Measurements from ENCODE around the gene CORT. TPM values are rescaled to one million over a fixed set of nuclear protein-coding genes. Genes with fewer than 3 reads are reported as not detected.

Gene CORT
- total RNA-seq, 1 experiment from 2014 or later, result 0.66 TPM

DNA sequence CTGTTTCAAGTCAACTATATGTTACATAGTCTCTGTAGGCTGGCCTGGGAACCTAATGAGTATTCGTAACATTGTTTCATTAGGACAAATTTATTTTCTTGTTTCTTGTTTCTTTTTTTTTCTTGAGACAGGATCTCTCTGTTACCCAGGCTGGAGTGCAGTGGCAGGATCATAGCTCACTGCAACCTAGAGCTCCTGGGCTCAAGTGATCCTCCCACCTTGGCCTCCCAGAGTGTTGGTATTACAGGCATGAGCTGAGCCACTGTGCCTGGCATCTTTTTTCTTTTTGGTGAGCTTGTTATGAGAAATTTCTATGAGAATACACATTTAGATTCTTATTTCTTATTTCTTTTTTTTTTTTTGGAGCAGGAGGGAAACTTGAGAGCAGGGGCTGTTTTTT lies 12.8 kb upstream of the CORT start (continued):
- TF ChIP-seq, protein P1, sequence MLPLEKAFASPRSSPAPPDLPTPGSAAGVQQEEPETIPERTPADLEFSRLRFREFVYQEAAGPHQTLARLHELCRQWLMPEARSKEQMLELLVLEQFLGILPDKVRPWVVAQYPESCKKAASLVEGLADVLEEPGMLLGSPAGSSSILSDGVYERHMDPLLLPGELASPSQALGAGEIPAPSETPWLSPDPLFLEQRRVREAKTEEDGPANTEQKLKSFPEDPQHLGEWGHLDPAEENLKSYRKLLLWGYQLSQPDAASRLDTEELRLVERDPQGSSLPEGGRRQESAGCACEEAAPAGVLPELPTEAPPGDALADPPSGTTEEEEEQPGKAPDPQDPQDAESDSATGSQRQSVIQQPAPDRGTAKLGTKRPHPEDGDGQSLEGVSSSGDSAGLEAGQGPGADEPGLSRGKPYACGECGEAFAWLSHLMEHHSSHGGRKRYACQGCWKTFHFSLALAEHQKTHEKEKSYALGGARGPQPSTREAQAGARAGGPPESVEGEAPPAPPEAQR (CRISPR knock-in tag; IDR thresholded peaks at IDR 0.05), result no peak
- TF ChIP-seq ATF1 (CRISPR knock-in tag; IDR thresholded peaks at IDR 0.05), result no peak
- TF ChIP-seq, protein P2, sequence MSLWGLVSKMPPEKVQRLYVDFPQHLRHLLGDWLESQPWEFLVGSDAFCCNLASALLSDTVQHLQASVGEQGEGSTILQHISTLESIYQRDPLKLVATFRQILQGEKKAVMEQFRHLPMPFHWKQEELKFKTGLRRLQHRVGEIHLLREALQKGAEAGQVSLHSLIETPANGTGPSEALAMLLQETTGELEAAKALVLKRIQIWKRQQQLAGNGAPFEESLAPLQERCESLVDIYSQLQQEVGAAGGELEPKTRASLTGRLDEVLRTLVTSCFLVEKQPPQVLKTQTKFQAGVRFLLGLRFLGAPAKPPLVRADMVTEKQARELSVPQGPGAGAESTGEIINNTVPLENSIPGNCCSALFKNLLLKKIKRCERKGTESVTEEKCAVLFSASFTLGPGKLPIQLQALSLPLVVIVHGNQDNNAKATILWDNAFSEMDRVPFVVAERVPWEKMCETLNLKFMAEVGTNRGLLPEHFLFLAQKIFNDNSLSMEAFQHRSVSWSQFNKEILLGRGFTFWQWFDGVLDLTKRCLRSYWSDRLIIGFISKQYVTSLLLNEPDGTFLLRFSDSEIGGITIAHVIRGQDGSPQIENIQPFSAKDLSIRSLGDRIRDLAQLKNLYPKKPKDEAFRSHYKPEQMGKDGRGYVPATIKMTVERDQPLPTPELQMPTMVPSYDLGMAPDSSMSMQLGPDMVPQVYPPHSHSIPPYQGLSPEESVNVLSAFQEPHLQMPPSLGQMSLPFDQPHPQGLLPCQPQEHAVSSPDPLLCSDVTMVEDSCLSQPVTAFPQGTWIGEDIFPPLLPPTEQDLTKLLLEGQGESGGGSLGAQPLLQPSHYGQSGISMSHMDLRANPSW (CRISPR knock-in tag; conservative IDR thresholded peaks at IDR 0.05; ENCODE audit: low read depth), result no peak
- TF ChIP-seq SOX15 (CRISPR knock-in tag; IDR thresholded peaks at IDR 0.05), result no peak
- TF ChIP-seq ZNF138 (CRISPR knock-in tag; conservative IDR thresholded peaks at IDR 0.05), result no peak
- no peak for TF ChIP-seq ZNF232 (CRISPR knock-in tag; IDR thresholded peaks at IDR 0.05)
- TF ChIP-seq NFE2L1 (CRISPR knock-in tag; IDR thresholded peaks at IDR 0.05), result no peak
- no peak for TF ChIP-seq GRHL2 (CRISPR knock-in tag; IDR thresholded peaks at IDR 0.05; ENCODE audit: insufficient replicate concordance, severe bottlenecking)
- no peak for TF ChIP-seq ZBTB21 (CRISPR knock-in tag; IDR thresholded peaks at IDR 0.05; ENCODE audit: borderline replicate concordance)

DNA sequence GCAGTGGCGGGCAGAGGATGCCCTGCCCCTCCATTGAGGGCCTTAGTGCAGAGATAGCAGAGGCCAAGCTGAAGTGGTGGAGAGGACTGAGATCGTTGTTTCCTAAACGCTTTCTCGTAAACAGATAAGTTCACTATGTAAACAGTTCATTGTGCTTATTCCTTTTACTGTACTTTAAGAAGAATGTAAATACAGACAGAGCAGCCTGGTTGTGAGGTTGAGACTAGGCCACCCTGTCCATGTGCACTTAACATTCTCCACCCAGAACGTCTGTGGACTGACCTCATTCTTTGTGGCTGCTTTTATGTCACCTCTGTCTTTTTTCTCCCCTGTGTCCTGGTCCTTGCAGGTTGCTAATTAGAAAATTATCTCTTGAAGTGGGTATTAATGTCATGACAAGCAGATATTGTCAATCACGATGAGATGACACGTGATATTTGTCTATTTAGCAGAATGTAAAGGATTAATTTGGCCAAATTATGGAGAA lies 11.1 kb upstream of the CORT start:
- no peak overlapping the region for H3K4me3 Mint-ChIP-seq
- DNase-seq (ENCODE audit: low spot score) (no peak), ATAC-seq (no peak)
- H3K27me3 Mint-ChIP-seq (ENCODE audit: low read depth), result no peaks in the 10 kb centered on the region
- no peaks in the 10 kb centered on the region for H3K4me1 Mint-ChIP-seq
- TF ChIP-seq, protein P3, sequence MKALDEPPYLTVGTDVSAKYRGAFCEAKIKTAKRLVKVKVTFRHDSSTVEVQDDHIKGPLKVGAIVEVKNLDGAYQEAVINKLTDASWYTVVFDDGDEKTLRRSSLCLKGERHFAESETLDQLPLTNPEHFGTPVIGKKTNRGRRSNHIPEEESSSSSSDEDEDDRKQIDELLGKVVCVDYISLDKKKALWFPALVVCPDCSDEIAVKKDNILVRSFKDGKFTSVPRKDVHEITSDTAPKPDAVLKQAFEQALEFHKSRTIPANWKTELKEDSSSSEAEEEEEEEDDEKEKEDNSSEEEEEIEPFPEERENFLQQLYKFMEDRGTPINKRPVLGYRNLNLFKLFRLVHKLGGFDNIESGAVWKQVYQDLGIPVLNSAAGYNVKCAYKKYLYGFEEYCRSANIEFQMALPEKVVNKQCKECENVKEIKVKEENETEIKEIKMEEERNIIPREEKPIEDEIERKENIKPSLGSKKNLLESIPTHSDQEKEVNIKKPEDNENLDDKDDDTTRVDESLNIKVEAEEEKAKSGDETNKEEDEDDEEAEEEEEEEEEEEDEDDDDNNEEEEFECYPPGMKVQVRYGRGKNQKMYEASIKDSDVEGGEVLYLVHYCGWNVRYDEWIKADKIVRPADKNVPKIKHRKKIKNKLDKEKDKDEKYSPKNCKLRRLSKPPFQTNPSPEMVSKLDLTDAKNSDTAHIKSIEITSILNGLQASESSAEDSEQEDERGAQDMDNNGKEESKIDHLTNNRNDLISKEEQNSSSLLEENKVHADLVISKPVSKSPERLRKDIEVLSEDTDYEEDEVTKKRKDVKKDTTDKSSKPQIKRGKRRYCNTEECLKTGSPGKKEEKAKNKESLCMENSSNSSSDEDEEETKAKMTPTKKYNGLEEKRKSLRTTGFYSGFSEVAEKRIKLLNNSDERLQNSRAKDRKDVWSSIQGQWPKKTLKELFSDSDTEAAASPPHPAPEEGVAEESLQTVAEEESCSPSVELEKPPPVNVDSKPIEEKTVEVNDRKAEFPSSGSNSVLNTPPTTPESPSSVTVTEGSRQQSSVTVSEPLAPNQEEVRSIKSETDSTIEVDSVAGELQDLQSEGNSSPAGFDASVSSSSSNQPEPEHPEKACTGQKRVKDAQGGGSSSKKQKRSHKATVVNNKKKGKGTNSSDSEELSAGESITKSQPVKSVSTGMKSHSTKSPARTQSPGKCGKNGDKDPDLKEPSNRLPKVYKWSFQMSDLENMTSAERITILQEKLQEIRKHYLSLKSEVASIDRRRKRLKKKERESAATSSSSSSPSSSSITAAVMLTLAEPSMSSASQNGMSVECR (CRISPR knock-in tag; IDR thresholded peaks at IDR 0.05; ENCODE audit: borderline replicate concordance), result no peak
- TF ChIP-seq CBFB (CRISPR knock-in tag; IDR thresholded peaks at IDR 0.05; ENCODE audit: low read depth) (no peak), NFATC4 (CRISPR knock-in tag; IDR thresholded peaks at IDR 0.05) (no peak), KAT7 (CRISPR knock-in tag; IDR thresholded peaks at IDR 0.05; ENCODE audit: borderline replicate concordance) (no peak), ZNF416 (CRISPR knock-in tag; IDR thresholded peaks at IDR 0.05) (no peak)
- TF ChIP-seq, protein P4, sequence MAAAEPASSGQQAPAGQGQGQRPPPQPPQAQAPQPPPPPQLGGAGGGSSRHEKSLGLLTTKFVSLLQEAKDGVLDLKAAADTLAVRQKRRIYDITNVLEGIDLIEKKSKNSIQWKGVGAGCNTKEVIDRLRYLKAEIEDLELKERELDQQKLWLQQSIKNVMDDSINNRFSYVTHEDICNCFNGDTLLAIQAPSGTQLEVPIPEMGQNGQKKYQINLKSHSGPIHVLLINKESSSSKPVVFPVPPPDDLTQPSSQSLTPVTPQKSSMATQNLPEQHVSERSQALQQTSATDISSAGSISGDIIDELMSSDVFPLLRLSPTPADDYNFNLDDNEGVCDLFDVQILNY (CRISPR knock-in tag; IDR thresholded peaks at IDR 0.05), result no peak
- TF ChIP-seq, protein P5, sequence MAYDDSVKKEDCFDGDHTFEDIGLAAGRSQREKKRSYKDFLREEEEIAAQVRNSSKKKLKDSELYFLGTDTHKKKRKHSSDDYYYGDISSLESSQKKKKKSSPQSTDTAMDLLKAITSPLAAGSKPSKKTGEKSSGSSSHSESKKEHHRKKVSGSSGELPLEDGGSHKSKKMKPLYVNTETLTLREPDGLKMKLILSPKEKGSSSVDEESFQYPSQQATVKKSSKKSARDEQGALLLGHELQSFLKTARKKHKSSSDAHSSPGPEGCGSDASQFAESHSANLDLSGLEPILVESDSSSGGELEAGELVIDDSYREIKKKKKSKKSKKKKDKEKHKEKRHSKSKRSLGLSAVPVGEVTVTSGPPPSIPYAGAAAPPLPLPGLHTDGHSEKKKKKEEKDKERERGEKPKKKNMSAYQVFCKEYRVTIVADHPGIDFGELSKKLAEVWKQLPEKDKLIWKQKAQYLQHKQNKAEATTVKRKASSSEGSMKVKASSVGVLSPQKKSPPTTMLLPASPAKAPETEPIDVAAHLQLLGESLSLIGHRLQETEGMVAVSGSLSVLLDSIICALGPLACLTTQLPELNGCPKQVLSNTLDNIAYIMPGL (CRISPR knock-in tag; IDR thresholded peaks at IDR 0.05), result no peak
- no peaks in the 10 kb centered on the region for H3K9me3 Mint-ChIP-seq
- ChIA-PET POLR2A (no interaction called here), CTCF (interaction anchor here (0.8 to 2.5 kb wide), 3 partner anchors 8 to 56 kb away, joined by 3 to 7 read pairs (median 4); partner anchors contain the start of gene CENPS)
- H3K36me3 Mint-ChIP-seq, result peaks cover 3% of the 10 kb centered on the region; the same call in 1 of the 2 replicates
- no peak overlapping the region for H3K27ac Mint-ChIP-seq

All from WTC11 (cell line).